ENCODE measurements around the gene ELANE.
A peak's percentile ranks its signal among the peaks of the same experiment; 100 is the strongest.
"Not testable (repeated sequence)": the region's sequence is repeated elsewhere in the genome, so short reads cannot be mapped to it uniquely, and the experiment has no call there.

Gene ELANE

DNA sequence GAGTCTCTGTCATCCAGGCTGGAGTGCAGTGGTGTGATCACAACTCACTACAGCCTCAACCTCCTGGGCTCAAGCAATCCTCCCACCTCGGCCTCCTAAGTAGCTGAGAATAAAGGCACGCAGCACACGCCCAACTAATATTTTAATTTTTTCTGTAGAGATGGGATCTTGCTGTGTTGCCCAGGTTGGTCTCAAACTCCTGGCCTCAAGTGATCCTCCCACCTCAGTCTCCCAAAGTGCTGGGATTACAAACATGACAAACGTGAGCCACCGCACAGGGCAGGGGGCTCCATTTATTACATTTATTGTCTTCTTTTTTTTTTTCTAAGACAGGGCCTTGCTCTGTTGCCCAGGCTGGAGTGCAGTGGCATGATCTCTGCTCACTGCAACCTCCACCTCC lies 31.9 kb upstream of the ELANE start:
- H3K79me2 ChIP-seq (ENCODE audit: control insufficient read depth, insufficient read depth, low read length, poor library complexity); DNase-seq; H3K4me2 ChIP-seq (ENCODE audit: low read length); H3K4me1 ChIP-seq (ENCODE audit: control insufficient read depth in 1 of 2, insufficient read depth in 2 of 2, low read length in 2 of 2); H4K12ac ChIP-seq (ENCODE audit: low read depth, low read length); H3K18ac ChIP-seq (ENCODE audit: low read length); H2BK12ac ChIP-seq (ENCODE audit: low read length); H4K91ac ChIP-seq (ENCODE audit: low read depth, low read length); H3K79me1 ChIP-seq (ENCODE audit: low read length); H3K27ac ChIP-seq (ENCODE audit: low read depth, low read length); H4K8ac ChIP-seq (ENCODE audit: low read depth, low read length); H3K9ac ChIP-seq (ENCODE audit: low read length); H2AFZ ChIP-seq (ENCODE audit: insufficient read depth, low read length, poor library complexity); H3K9me3 ChIP-seq (ENCODE audit: insufficient read depth, low read depth, low read length); H3K4ac ChIP-seq (ENCODE audit: low read depth, low read length); H3K27me3 ChIP-seq (ENCODE audit: insufficient read depth, low read length); H2AK5ac ChIP-seq (ENCODE audit: low read length); H2BK5ac ChIP-seq (ENCODE audit: low read depth, low read length, poor library complexity); H3K14ac ChIP-seq (ENCODE audit: low read length); H3K23ac ChIP-seq (ENCODE audit: low read length); H3K4me3 ChIP-seq (ENCODE audit: low read depth, low read length); H2BK120ac ChIP-seq (ENCODE audit: insufficient read depth, low read length, poor library complexity): not testable (repeated sequence)
- no CpG with 5 or more reads among the region's 5 CpGs for WGBS (ENCODE audit: extremely low coverage, insufficient coverage, insufficient read length)
- peaks cover under 1 to 15% of the 10 kb centered on the region in 2 experiments for H3K36me3 ChIP-seq (ENCODE audit: control insufficient read depth in 1 of 2, insufficient read depth in 2 of 2, low read length in 2 of 2)

DNA sequence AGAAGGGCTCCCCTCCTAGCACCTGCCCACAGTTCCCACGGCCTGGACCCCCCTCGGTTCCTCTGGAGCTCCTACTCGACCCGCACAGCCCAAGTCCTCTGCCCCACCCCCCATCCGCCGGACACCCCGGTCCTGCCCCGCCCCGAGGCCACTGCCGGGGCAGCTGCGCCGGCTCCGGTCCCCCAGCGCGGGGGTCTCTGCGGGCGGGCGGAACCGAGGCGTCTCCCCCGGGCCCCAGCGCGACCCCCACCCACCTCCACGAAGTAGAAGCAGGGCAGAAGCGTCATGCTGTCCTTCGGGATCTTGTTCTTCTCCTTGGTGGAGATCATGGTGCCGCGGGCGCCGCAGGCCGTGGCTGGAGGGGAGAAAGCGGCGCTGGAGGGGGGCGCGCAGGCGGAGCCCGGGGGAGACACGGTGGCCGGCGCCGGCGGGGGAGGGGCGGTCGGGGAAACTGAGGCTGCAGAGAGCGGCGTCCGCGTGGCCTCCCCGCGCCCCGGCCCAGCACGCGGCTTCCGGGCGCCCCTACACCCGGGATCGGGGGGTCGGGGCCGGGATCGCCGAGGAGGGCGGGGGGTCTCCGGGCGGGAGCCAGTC lies 30.8 kb upstream of the ELANE start:
- Histone ChIP-seq H2AFZ (ENCODE audit: insufficient read depth, low read length, poor library complexity) (peak overlapping the region; percentile 23), H3K23ac (ENCODE audit: low read length) (no peak overlapping the region), H3K4me2 (ENCODE audit: low read length) (peak overlapping the region; percentile 77), H2BK12ac (ENCODE audit: low read length) (no peak overlapping the region), H4K12ac (ENCODE audit: low read depth, low read length) (peak overlapping the region; percentile 35), H3K27ac (ENCODE audit: low read depth, low read length) (no peak overlapping the region), H2AK5ac (ENCODE audit: low read length) (no peak overlapping the region), H2BK120ac (ENCODE audit: insufficient read depth, low read length, poor library complexity) (no peak overlapping the region), H3K14ac (ENCODE audit: low read length) (peak overlapping the region; percentile 48), H3K4ac (ENCODE audit: low read depth, low read length) (no peak overlapping the region), H3K36me3 (ENCODE audit: control insufficient read depth in 1 of 2, insufficient read depth in 2 of 2, low read length in 2 of 2) (peaks cover 0 to 3% of the 10 kb centered on the region in 2 experiments), H3K79me2 (ENCODE audit: control insufficient read depth, insufficient read depth, low read length, poor library complexity) (no peaks in the 10 kb centered on the region), H3K27me3 (ENCODE audit: insufficient read depth, low read length) (no peaks in the 10 kb centered on the region), H3K4me3 (ENCODE audit: low read depth, low read length) (peak overlapping the region; percentile 70), H3K9me3 (ENCODE audit: insufficient read depth, low read depth, low read length) (no peaks in the 10 kb centered on the region), H3K9ac (ENCODE audit: low read length) (no peak overlapping the region), H3K4me1 (ENCODE audit: control insufficient read depth in 1 of 2, insufficient read depth in 2 of 2, low read length in 2 of 2) (peaks cover 6% of the 10 kb centered on the region in 2 experiments), H3K79me1 (ENCODE audit: low read length) (peaks cover 7% of the 10 kb centered on the region), H2BK5ac (ENCODE audit: low read depth, low read length, poor library complexity) (no peak overlapping the region), H4K8ac (ENCODE audit: low read depth, low read length) (peak overlapping the region; percentile 76), H4K91ac (ENCODE audit: low read depth, low read length) (peak overlapping the region; percentile 53), H3K18ac (ENCODE audit: low read length) (peak overlapping the region; percentile 84)
- DNase-seq, result no peak
- no CpG with 5 or more reads among the region's 64 CpGs for WGBS (ENCODE audit: extremely low coverage, insufficient coverage, insufficient read length)

DNA sequence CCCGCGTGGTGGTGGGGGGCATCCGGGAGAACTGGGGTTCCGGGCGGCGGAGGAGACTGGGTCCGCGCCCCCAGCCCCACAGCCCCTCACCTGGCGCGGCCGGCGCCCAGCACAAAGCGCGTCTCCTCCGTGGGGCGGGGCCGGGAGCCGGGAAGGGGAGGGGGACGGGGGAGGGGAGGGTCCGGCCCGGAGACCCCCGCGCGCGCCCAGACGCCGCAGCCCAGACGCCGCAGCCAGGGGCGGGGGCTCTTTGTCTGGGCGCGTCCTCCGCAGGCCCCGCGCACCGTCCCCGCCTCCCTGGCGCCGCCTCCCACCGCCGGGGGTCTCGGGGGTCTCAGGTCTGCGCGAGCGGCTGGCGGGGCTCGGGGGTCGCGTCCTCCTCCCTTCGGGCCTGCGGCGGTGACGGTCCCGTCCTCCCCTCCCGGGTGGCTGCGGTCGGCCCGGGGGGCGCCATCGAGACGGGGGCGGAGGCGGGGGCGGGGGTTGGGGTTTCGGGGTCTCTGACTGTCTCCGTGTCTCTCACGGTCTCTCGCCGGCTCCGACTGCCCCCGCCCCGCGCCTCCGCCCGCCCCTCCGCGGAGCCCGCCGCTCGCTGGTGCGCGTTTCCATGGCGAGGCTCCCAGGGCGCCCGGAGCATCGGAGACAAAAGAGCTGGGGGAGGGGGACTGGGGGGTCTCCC lies 30.1 kb upstream of the ELANE start, which contains the start of gene PLPPR3:
TSS of gene PLPPR3 (minus strand) at position 131 of the 679 bp plus-strand sequence. CDS start 396 bp downstream, outside the sequence.
- peak within 1 kb of the TSS; percentile 79 for H2AFZ ChIP-seq (ENCODE audit: insufficient read depth, low read length, poor library complexity)
- no peak within 1 kb of the TSS for H3K23ac ChIP-seq (ENCODE audit: low read length)
- peak within 1 kb of the TSS; percentile 85 for H3K14ac ChIP-seq (ENCODE audit: low read length)
- peak within 1 kb of the TSS; percentile 96 for H3K18ac ChIP-seq (ENCODE audit: low read length)
- H2BK120ac ChIP-seq (ENCODE audit: insufficient read depth, low read length, poor library complexity), result no peak within 1 kb of the TSS
- peak within 1 kb of the TSS; percentile 37 for H3K4ac ChIP-seq (ENCODE audit: low read depth, low read length)
- H3K36me3 ChIP-seq (ENCODE audit: control insufficient read depth in 1 of 2, insufficient read depth in 2 of 2, low read length in 2 of 2), result no peaks in the 10 kb centered on the region
- no peak within 1 kb of the TSS for H3K27ac ChIP-seq (ENCODE audit: low read depth, low read length)
- peaks cover 6% of the 10 kb centered on the region in 2 experiments for H3K4me1 ChIP-seq (ENCODE audit: control insufficient read depth in 1 of 2, insufficient read depth in 2 of 2, low read length in 2 of 2)
- no peaks in the 10 kb centered on the region for H3K79me2 ChIP-seq (ENCODE audit: control insufficient read depth, insufficient read depth, low read length, poor library complexity)
- no peak within 1 kb of the TSS for H3K9ac ChIP-seq (ENCODE audit: low read length)
- no peaks in the 10 kb centered on the region for H3K9me3 ChIP-seq (ENCODE audit: insufficient read depth, low read depth, low read length)
- peak within 1 kb of the TSS; percentile 55 for H4K12ac ChIP-seq (ENCODE audit: low read depth, low read length)
- peak within 1 kb of the TSS; percentile 74 for H2BK5ac ChIP-seq (ENCODE audit: low read depth, low read length, poor library complexity)
- H2BK12ac ChIP-seq (ENCODE audit: low read length), result no peak within 1 kb of the TSS
- H2AK5ac ChIP-seq (ENCODE audit: low read length), result no peak within 1 kb of the TSS
- H4K8ac ChIP-seq (ENCODE audit: low read depth, low read length), result peak within 1 kb of the TSS; percentile 91
- DNase-seq, result no peak
- peaks cover 7% of the 10 kb centered on the region for H3K79me1 ChIP-seq (ENCODE audit: low read length)
- no peaks in the 10 kb centered on the region for H3K27me3 ChIP-seq (ENCODE audit: insufficient read depth, low read length)
- peak within 1 kb of the TSS; percentile 77 for H3K4me2 ChIP-seq (ENCODE audit: low read length)
- peak within 1 kb of the TSS; percentile 70 for H3K4me3 ChIP-seq (ENCODE audit: low read depth, low read length)
- peak within 1 kb of the TSS; percentile 84 for H4K91ac ChIP-seq (ENCODE audit: low read depth, low read length)
- WGBS (ENCODE audit: extremely low coverage, insufficient coverage, insufficient read length), result no CpG with 5 or more reads among the region's 86 CpGs

DNA sequence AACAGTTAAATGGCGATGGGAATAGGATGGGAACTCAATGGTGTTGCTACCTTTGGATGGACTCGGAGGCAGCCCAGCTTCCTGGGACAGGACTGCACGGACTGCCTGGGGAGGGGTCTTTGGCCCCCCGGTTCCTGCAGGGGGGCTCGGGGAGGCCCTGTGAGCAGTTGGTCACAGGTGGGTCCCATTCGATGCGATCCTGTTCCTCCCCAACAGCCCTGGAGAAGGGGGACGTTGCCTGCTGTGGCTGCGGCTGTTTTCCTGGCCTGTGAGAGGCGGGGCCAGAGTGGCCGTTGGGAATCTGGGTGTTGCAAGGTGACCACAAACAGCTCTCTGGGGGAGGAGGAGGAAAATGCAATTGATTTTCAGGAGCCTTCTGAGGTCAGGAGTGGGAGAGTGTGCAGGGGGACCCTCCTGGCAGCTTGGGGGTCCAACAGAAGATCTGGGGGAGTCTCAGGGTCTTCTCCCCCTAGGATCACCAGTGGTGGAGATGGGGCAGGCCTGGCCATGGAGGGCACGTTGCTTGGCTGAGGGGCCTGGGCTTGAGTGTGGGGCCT lies 28.5 kb upstream of the ELANE start:
- Histone ChIP-seq H3K27ac (ENCODE audit: low read depth, low read length) (no peak overlapping the region), H3K36me3 (ENCODE audit: control insufficient read depth in 1 of 2, insufficient read depth in 2 of 2, low read length in 2 of 2) (no peaks in the 10 kb centered on the region), H2BK120ac (ENCODE audit: insufficient read depth, low read length, poor library complexity) (no peak overlapping the region), H2BK12ac (ENCODE audit: low read length) (no peak overlapping the region), H3K4me3 (ENCODE audit: low read depth, low read length) (no peak overlapping the region), H4K12ac (ENCODE audit: low read depth, low read length) (no peak overlapping the region), H4K91ac (ENCODE audit: low read depth, low read length) (no peak overlapping the region), H3K79me1 (ENCODE audit: low read length) (peaks cover 7% of the 10 kb centered on the region), H3K9me3 (ENCODE audit: insufficient read depth, low read depth, low read length) (peaks cover 3% of the 10 kb centered on the region), H2AK5ac (ENCODE audit: low read length) (no peak overlapping the region), H3K18ac (ENCODE audit: low read length) (no peak overlapping the region), H3K4me2 (ENCODE audit: low read length) (no peak overlapping the region), H3K79me2 (ENCODE audit: control insufficient read depth, insufficient read depth, low read length, poor library complexity) (no peaks in the 10 kb centered on the region), H3K4ac (ENCODE audit: low read depth, low read length) (no peak overlapping the region), H2AFZ (ENCODE audit: insufficient read depth, low read length, poor library complexity) (no peak overlapping the region), H3K27me3 (ENCODE audit: insufficient read depth, low read length) (no peaks in the 10 kb centered on the region), H4K8ac (ENCODE audit: low read depth, low read length) (no peak overlapping the region), H3K23ac (ENCODE audit: low read length) (no peak overlapping the region), H3K9ac (ENCODE audit: low read length) (no peak overlapping the region), H2BK5ac (ENCODE audit: low read depth, low read length, poor library complexity) (no peak overlapping the region), H3K14ac (ENCODE audit: low read length) (no peak overlapping the region), H3K4me1 (ENCODE audit: control insufficient read depth in 1 of 2, insufficient read depth in 2 of 2, low read length in 2 of 2) (peaks cover 6% of the 10 kb centered on the region in 2 experiments)
- no peak for DNase-seq
- no CpG with 5 or more reads among the region's 12 CpGs for WGBS (ENCODE audit: extremely low coverage, insufficient coverage, insufficient read length)
